Nephron progenitor cell (in vitro differentiated cells): ENCODE results near the gene RET.

Experiments
- DNase-seq: peaks from one replicate; pipeline ENCODE4 v3.0.0; 2021
- H3K27ac Mint-ChIP-seq: 2 replicates; pipeline ENCODE4 v1.8.0; 2021; ENCODE audit warnings: mild to moderate bottlenecking, moderate library complexity, mixed read lengths
- H3K27me3 Mint-ChIP-seq: 2 replicates; pipeline ENCODE4 v1.8.0; 2021; ENCODE audit warnings: mild to moderate bottlenecking, low read depth, mixed read lengths; ENCODE audit not compliant: poor library complexity
- H3K36me3 Mint-ChIP-seq: 2 replicates; pipeline ENCODE4 v1.8.0; 2021; ENCODE audit warnings: low read depth, mixed read lengths
- H3K4me1 Mint-ChIP-seq: 2 replicates; pipeline ENCODE4 v1.8.0; 2021; ENCODE audit warnings: mixed read lengths
- H3K4me3 Mint-ChIP-seq: 2 replicates; pipeline ENCODE4 v1.8.0; 2021; ENCODE audit warnings: mild to moderate bottlenecking, moderate library complexity, mixed read lengths
- H3K9me3 Mint-ChIP-seq: 2 replicates; pipeline ENCODE4 v1.8.0; 2021; ENCODE audit warnings: mild to moderate bottlenecking, moderate library complexity, mixed read lengths
- TF ChIP-seq, protein P1 (sequence below): fragments of 200-600 bp; sonication (generic); IDR thresholded peaks from 2 replicates; pipeline ENCODE4 v1.5.0; 2021; ENCODE audit warnings: antibody characterized with exemption

Gene RET

DNA sequence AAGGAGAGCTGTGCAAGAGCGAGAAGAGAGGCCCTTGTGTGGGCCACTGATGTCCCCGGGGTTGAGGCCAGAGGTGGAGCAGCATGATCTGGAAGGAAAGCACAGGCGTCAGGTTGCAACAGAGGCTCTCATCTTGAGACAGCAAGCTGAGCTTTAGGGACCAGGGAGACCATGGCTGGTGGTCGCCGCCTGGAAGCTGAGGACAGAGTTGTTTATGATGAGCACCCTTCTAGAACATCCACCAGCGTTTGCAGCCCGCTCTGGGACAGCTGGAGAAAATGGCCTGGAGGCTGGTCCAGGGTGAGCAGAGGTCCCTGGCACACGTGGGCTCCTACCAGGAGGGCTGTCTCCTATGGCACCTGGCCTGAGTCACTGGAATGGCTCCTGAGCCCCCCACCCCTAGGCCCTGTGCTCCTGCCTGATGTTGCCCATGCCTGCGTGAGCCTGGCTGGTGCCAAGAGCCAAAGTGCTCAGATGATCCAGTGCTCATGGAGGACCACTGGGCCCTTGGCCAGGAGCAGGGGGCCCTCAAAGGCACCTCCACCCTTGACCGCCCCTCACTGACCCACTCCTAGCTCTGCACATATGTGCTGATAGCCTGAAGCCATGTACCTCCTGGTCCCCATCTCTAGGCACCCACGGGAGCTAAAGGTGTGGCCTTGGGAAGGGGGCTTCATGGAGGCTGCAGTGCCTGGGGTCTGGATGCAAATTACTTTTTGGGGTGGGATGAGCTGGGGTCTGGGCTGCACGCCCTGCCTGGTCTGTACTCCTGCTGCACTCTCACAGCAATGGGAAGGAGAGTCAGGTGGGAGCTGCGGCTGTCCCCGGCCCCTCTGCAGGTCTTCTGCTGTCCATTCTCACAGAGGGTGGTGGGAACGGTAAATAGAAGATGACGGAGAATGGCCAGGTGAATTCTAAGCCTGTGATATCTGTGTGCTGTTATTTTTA lies 40.1 kb upstream of the RET start:
- no peak overlapping the region for H3K27ac Mint-ChIP-seq
- H3K27me3 Mint-ChIP-seq = peaks cover 13% of the 10 kb centered on the region
- TF ChIP-seq, protein P1, sequence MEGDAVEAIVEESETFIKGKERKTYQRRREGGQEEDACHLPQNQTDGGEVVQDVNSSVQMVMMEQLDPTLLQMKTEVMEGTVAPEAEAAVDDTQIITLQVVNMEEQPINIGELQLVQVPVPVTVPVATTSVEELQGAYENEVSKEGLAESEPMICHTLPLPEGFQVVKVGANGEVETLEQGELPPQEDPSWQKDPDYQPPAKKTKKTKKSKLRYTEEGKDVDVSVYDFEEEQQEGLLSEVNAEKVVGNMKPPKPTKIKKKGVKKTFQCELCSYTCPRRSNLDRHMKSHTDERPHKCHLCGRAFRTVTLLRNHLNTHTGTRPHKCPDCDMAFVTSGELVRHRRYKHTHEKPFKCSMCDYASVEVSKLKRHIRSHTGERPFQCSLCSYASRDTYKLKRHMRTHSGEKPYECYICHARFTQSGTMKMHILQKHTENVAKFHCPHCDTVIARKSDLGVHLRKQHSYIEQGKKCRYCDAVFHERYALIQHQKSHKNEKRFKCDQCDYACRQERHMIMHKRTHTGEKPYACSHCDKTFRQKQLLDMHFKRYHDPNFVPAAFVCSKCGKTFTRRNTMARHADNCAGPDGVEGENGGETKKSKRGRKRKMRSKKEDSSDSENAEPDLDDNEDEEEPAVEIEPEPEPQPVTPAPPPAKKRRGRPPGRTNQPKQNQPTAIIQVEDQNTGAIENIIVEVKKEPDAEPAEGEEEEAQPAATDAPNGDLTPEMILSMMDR = no peak
- no peaks in the 10 kb centered on the region for H3K36me3 Mint-ChIP-seq
- H3K4me3 Mint-ChIP-seq = no peak overlapping the region
- H3K9me3 Mint-ChIP-seq = peaks cover 27% of the 10 kb centered on the region
- no peak for DNase-seq
- H3K4me1 Mint-ChIP-seq = peaks cover 15% of the 10 kb centered on the region

DNA sequence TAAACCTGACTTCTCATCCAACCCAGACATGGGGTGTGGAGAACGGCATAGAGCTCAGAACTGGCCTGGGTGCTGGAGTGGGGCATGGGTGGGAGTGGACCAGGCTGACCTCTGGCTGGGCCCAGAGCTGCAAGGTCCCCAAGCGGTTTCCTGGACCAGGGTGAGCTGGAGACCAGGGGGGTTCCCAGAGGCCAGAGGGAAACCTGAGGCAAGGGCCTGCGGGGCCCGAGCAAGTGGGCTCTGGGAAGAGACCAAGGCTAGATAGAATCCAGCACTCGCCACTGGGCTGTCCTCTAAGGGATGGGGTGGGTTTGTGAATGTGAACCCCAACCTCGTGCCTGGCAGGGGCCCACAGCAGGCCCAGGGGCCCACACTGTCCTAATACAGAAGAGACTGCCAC lies 39.4 kb upstream of the RET start:
- Mint-ChIP-seq H3K9me3 (peaks cover 20% of the 10 kb centered on the region), H3K4me1 (peaks cover 15% of the 10 kb centered on the region), H3K36me3 (no peaks in the 10 kb centered on the region), H3K27me3 (peaks cover 13% of the 10 kb centered on the region), H3K4me3 (no peak overlapping the region), H3K27ac (no peak overlapping the region)
- DNase-seq = no peak
- TF ChIP-seq, protein P1 = no peak

DNA sequence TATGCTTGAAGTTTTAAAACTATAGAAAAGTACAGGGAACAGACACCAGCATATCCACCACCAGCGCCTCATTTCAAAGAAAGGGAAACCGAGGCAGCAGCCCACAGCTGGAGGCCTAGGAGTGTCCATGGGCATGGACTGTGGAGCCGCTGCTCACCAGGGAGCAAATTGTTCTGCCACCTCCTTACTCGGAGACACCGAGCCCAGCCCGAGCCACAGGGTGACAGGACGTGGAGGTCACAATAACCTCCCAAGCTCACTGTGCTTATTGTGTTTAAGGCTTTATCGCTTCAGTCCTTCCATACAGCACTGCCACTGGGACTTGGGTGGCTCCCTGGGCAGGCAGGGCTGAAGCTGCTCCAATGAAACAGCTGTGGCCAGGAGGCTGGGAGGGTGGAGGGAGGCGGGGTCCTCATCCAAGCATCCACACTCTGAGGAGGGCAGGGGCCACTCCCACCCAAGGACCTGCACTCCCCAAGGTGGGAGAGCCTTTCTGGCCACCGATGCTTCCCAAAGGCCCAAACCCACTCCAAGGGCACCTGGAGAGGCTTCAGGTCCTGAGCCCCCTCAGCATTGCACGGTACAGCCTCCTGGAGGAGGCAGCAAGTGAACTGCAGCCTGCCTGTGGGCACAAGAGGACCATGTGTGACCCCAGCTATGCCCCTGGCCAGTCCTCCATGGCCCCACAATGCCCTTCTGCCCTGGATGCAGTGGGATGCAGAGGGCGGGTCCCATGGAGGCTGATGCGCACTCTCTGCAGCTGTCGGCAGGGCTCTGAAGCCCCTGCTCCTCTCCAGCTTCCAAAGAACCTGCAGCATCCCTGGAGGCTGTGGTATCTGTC lies 38.7 kb upstream of the RET start:
- peaks cover 13% of the 10 kb centered on the region for H3K9me3 Mint-ChIP-seq
- H3K27ac Mint-ChIP-seq = peak overlapping the region; percentile 43
- no peaks in the 10 kb centered on the region for H3K36me3 Mint-ChIP-seq
- H3K4me1 Mint-ChIP-seq = peaks cover 15% of the 10 kb centered on the region
- TF ChIP-seq, protein P1 = no peak
- no peak overlapping the region for H3K4me3 Mint-ChIP-seq
- H3K27me3 Mint-ChIP-seq = peaks cover 9% of the 10 kb centered on the region
- no peak for DNase-seq

DNA sequence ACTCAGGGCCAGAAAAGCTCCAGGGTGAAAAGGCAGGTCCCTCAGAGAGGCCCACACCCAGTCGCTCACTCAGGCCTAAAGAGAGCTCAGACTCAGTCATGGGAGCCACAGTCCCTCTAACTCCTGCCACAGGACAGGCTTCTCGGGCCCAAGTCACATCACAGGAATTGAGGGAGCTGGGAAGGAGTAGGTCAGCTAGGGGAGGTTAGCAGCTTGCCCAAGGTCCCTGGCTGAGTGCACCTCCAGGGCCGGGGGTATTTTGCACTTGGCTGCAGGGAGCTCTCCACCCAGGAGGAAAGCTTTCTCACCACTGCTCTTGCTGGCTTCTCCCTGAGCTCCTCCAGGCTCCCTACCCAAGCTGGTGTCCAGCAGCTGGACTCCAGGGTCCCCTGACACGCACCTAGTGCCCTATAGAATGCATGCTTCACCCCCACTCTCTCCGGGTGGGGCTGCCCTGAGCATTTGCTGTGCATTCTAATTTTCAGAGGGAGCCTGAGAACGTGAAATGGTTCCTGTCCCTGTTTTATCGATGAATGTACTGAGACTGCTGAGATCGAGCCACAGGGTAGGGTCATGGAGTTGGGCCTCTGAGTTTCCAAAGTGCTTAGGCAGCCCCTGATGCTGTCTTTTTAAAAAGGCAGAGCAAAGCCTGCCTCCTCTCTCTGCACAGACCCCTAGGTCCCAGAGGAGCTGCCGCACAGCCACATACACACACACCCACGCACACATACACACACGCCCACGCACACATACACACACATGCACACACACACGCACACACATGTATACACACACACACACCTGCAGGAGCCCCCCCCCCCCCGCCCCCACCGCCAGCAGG lies 37.9 kb upstream of the RET start:
- TF ChIP-seq, protein P1 = no peak
- H3K4me1 Mint-ChIP-seq = peaks cover 19% of the 10 kb centered on the region
- H3K36me3 Mint-ChIP-seq = no peaks in the 10 kb centered on the region
- H3K9me3 Mint-ChIP-seq = peaks cover 8% of the 10 kb centered on the region
- DNase-seq = no peak
- peaks cover 12% of the 10 kb centered on the region for H3K27me3 Mint-ChIP-seq
- H3K27ac Mint-ChIP-seq = no peak overlapping the region
- no peak overlapping the region for H3K4me3 Mint-ChIP-seq

DNA sequence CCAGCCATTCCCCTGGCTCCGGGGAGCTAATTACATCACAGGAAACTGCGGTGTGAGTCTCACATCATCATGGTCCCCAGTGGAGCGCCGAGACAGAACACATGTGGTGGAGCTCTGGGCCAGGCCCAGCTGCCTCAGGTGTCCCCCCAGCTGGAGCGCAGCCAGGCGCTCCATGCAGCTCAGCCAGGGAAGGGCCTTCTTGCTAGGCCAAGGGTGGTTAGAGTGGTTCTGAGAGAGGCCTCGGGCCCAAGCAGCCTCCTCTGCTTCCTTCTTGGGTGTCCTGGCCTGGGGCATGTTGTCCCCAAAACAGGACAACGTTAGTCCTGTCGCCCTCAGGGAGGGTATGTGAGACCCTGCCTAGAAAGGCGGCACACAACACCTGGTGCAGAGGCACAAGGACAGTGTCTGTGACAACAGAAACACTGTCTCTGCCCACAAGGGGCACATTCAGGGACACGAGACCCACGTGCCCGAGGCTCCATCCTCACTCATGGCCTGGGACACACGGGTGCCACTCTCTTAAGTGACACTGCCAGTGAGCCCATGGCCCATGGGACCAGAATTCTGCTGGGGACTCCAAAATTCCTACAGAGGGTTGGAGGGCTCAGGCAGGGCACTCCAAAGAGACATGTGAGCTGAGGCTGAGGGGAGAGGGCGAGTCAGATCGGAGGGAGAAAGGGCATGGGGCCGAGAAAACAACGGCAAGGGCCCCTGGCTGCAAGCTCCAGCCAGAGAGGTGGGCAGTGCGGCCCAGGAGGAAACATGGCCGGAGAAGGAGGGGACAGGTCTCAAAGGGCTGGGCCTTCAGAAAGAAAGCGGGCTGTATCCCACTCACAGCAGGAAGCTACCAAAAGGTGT lies 37.0 kb upstream of the RET start:
- H3K36me3 Mint-ChIP-seq = no peaks in the 10 kb centered on the region
- no peaks in the 10 kb centered on the region for H3K9me3 Mint-ChIP-seq
- DNase-seq = no peak
- no peak overlapping the region for H3K4me3 Mint-ChIP-seq
- H3K27me3 Mint-ChIP-seq = peaks cover 12% of the 10 kb centered on the region
- TF ChIP-seq, protein P1 = no peak
- no peak overlapping the region for H3K27ac Mint-ChIP-seq
- peaks cover 27% of the 10 kb centered on the region for H3K4me1 Mint-ChIP-seq
